Endothelial cell of umbilical vein (primary cell): ENCODE results near the gene DMTF1. TPM values are rescaled to one million over a fixed set of nuclear protein-coding genes. Genes with fewer than 3 reads are reported as not detected.

Experiments
- BruUV-seq: library from RNA; stranded (reverse); fragments of 400-500 nt; replicated peaks from 2 replicates; lab custom pipeline; 2021; lab: Mats Ljungman, UMichigan
- CTCF ChIA-PET: fragments of 300-600, 350-600 bp; sonication (Branson Sonifier 250); formaldehyde crosslinking; loops from one replicate; lab custom pipeline; 2021; ENCODE audit warnings: antibody characterized with exemption, inconsistent platforms; lab: Charles Lee
- POLR2A ChIA-PET: fragments of 300-600, 350-600 bp; sonication (Branson Sonifier 250); formaldehyde crosslinking; loops from one replicate; lab custom pipeline; 2021; ENCODE audit warnings: antibody characterized with exemption, inconsistent platforms; lab: Charles Lee
- DNase-seq: peaks from one replicate; pipeline ENCODE4 v3.0.0-alpha.2; 2011; ENCODE audit warnings: low read depth, low spot score
- FAIRE-seq: peaks from 2 replicates; lab custom pipeline; 2011; peaks lifted over from hg19 to GRCh38; lab: Jason Lieb, UNC
- H2AFZ ChIP-seq: 2 replicates; pipeline ENCODE4 v1.6.0; 2012; ENCODE audit warnings: low read depth, low read length, control low read depth, inconsistent platforms
- H3K27ac ChIP-seq: 2 replicates; pipeline ENCODE4 v1.5.1; 2011; ENCODE audit warnings: low read depth, mild to moderate bottlenecking, control low read depth, low read length, moderate library complexity; ENCODE audit not compliant: insufficient read depth
- H3K27me3 ChIP-seq, 2 experiments: 2 replicates each; pipeline versions ENCODE4 v1.6.0 to v1.6.1; 2011; ENCODE audit warnings: low read length in 2 of 2, mixed read lengths in 1 of 2; ENCODE audit not compliant: control insufficient read depth in 2 of 2, insufficient read depth in 2 of 2
- H3K36me3 ChIP-seq, 2 experiments: 2 replicates in 1 of 2; 3 replicates in 1 of 2; pipeline ENCODE4 v1.5.1; 2011; ENCODE audit warnings: low read length in 2 of 2, mild to moderate bottlenecking in 1 of 2, moderate library complexity in 1 of 2; ENCODE audit not compliant: control insufficient read depth in 2 of 2, insufficient read depth in 2 of 2; ENCODE audit errors: extremely low read depth in 1 of 2
- H3K4me1 ChIP-seq: 3 replicates; pipeline ENCODE4 v1.5.1; 2011; ENCODE audit warnings: mild to moderate bottlenecking, low read length; ENCODE audit not compliant: control insufficient read depth, insufficient read depth; ENCODE audit errors: extremely low read depth
- H3K4me2 ChIP-seq: 2 replicates; pipeline ENCODE4 v1.6.1; 2011; ENCODE audit warnings: low read length, control low read depth, mixed read lengths; ENCODE audit not compliant: insufficient read depth
- H3K4me3 ChIP-seq, 3 experiments: fragments of 200-600 bp in 1 of 3; sonication (generic), shearing (Covaris generic) in 1 of 3; replicated peaks in 1 of 3; 2 replicates each; pipeline ENCODE4 v1.5.1; 2011 to 2016; ENCODE audit warnings: control low read depth in 3 of 3, low read length in 3 of 3, mild to moderate bottlenecking in 2 of 3, inconsistent platforms in 1 of 3, low read depth in 1 of 3, moderate library complexity in 1 of 3; ENCODE audit not compliant: insufficient read depth in 1 of 3
- H3K79me2 ChIP-seq: 2 replicates; pipeline ENCODE4 v1.6.0; 2012; ENCODE audit warnings: low read length, inconsistent platforms; ENCODE audit not compliant: control insufficient read depth, insufficient read depth
- H3K9ac ChIP-seq: replicated peaks from 2 replicates; pipeline ENCODE3; 2011; ENCODE audit warnings: low read length, control low read depth; ENCODE audit not compliant: insufficient read depth; ENCODE audit errors: extremely low read depth
- H3K9me1 ChIP-seq: replicated peaks from 3 replicates; pipeline ENCODE4 v1.6.0; 2011; ENCODE audit warnings: mild to moderate bottlenecking, low read length; ENCODE audit not compliant: control insufficient read depth, insufficient read depth; ENCODE audit errors: extremely low read depth
- H3K9me3 ChIP-seq: replicated peaks from 2 replicates; pipeline ENCODE4 v1.5.1; 2012; ENCODE audit warnings: low read length, inconsistent platforms; ENCODE audit not compliant: control insufficient read depth, insufficient read depth
- H4K20me1 ChIP-seq: replicated peaks from 2 replicates; pipeline ENCODE3; 2011; ENCODE audit warnings: mild to moderate bottlenecking, low read length; ENCODE audit not compliant: control insufficient read depth, insufficient read depth; ENCODE audit errors: extremely low read depth
- EZH2 ChIP-seq: IDR thresholded peaks from 2 replicates; pipeline ENCODE4 v1.6.1; 2012; ENCODE audit warnings: borderline replicate concordance, low read depth, mild to moderate bottlenecking, moderate library complexity, low read length, inconsistent platforms; ENCODE audit not compliant: severe bottlenecking
- FOS ChIP-seq: IDR thresholded peaks from 2 replicates; pipeline ENCODE4 v1.6.1; 2011; ENCODE audit warnings: mild to moderate bottlenecking, low read length, moderate library complexity, borderline replicate concordance; ENCODE audit not compliant: insufficient read depth
- GATA2 ChIP-seq: IDR thresholded peaks from 2 replicates; pipeline ENCODE4 v1.7.0; 2011; ENCODE audit warnings: low read depth, mild to moderate bottlenecking, moderate library complexity, mixed read lengths, low read length; ENCODE audit not compliant: insufficient read length, insufficient read depth
- JUN ChIP-seq: IDR thresholded peaks from 2 replicates; pipeline ENCODE4 v1.6.1; 2011; ENCODE audit warnings: borderline replicate concordance, low read depth; ENCODE audit not compliant: insufficient read length, insufficient read depth
- MYC ChIP-seq: IDR thresholded peaks from one replicate; pipeline ENCODE4 v1.6.1; 2011; ENCODE audit warnings: mild to moderate bottlenecking, low read depth, low read length
- POLR2A ChIP-seq: IDR thresholded peaks from 2 replicates; pipeline ENCODE4 v1.6.1; 2012; ENCODE audit warnings: low read depth, mild to moderate bottlenecking, control low read depth, low read length
- POLR2AphosphoS5 ChIP-seq: IDR thresholded peaks from 2 replicates; pipeline ENCODE4 v1.6.1; 2012; ENCODE audit warnings: low read depth, mild to moderate bottlenecking, control low read depth, low read length, moderate library complexity; ENCODE audit not compliant: insufficient read depth
- dilution Hi-C: fragments of 300-500 bp; cut with MboI; formaldehyde crosslinking; loops from one replicate; pipeline ENCODE4 v1.15.0; 2019; ENCODE audit warnings: low sequenced_read_pairs; ENCODE audit not compliant: extremely low pct_ligation_motif_present
- intact Hi-C: fragments of 100-400 bp; cut with micrococcal nuclease; formaldehyde crosslinking; loops from one replicate; pipeline ENCODE4 v1.10.0; 2022
- polyA plus RNA-seq, 4 experiments: library from polyadenylated mRNA; depleted of rRNA in 3 of 4; stranded (reverse) in 3 of 4; unstranded in 1 of 4; fragments of >200 nt; gene quantifications; 2 replicates each; pipeline versions ENCODE4 v1.2.1 to v1.2.3, GENCODE V29; 2011 to 2012; ENCODE audit warnings: missing spikeins in 1 of 4
- total RNA-seq: library from RNA; stranded (reverse); gene quantifications from 2 replicates; pipeline ENCODE4 v1.2.3, GENCODE V29; 2021
- TF ChIP-seq, protein P1 (sequence below): IDR thresholded peaks from 2 replicates; pipeline ENCODE4 v1.6.1; 2011; ENCODE audit not compliant: insufficient read depth, insufficient read length
- TF ChIP-seq, protein P2 (sequence below), 2 donors: IDR thresholded peaks; 1 replicate in 1 of 2; 2 replicates in 1 of 2; pipeline ENCODE4 v1.5.1; 2011; ENCODE audit warnings: low read length in 2 of 2, mild to moderate bottlenecking in 2 of 2, moderate library complexity in 2 of 2, control low read depth in 1 of 2, inconsistent platforms in 1 of 2, low read depth in 1 of 2; ENCODE audit not compliant: insufficient read depth in 1 of 2; ENCODE audit errors: extremely low read depth in 1 of 2

The DMTF1 gene
- total and polyA plus RNA-seq, 2 donors (not counting 3 experiments of a cell fraction or from before 2014, with no cell fraction given), result 78.5 to 100.0 TPM

DNA sequence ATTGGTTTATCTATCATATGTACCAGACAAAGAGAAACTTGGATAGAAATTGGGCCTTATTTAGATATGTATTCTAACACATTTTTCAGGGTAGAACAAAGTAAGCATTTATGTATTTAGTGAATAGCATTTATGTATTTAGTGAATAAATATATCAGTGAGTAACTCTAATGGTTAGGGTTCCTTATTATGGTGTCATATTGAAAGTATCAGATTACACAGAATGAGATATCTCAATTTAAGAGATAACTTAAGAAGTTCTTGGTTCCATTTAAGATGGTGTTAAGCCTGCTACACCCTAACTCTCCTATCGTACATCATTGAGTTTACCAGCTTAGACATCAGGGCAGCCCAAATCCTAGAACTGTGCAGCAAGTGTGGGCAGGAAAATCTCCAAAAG, 35.9 kb upstream of the DMTF1 start:
- TF ChIP-seq GATA2 (no peak), EZH2 (no peak), MYC (no peak), FOS (no peak), POLR2AphosphoS5 (no peak), POLR2A (no peak), JUN (no peak)
- TF ChIP-seq, protein P1, sequence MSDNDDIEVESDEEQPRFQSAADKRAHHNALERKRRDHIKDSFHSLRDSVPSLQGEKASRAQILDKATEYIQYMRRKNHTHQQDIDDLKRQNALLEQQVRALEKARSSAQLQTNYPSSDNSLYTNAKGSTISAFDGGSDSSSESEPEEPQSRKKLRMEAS, result no peak
- TF ChIP-seq, protein P2, sequence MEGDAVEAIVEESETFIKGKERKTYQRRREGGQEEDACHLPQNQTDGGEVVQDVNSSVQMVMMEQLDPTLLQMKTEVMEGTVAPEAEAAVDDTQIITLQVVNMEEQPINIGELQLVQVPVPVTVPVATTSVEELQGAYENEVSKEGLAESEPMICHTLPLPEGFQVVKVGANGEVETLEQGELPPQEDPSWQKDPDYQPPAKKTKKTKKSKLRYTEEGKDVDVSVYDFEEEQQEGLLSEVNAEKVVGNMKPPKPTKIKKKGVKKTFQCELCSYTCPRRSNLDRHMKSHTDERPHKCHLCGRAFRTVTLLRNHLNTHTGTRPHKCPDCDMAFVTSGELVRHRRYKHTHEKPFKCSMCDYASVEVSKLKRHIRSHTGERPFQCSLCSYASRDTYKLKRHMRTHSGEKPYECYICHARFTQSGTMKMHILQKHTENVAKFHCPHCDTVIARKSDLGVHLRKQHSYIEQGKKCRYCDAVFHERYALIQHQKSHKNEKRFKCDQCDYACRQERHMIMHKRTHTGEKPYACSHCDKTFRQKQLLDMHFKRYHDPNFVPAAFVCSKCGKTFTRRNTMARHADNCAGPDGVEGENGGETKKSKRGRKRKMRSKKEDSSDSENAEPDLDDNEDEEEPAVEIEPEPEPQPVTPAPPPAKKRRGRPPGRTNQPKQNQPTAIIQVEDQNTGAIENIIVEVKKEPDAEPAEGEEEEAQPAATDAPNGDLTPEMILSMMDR (IDR thresholded peaks at IDR 0.05; ENCODE audit: extremely low read depth in 1 of 2, insufficient read depth in 1 of 2, low read depth in 1 of 2, low read length in 2 of 2), result no peak
- BruUV-seq, result no TSS peak
- Histone ChIP-seq H3K9me3 (no peaks in the 10 kb centered on the region), H4K20me1 (no peaks in the 10 kb centered on the region), H3K9ac (no peak overlapping the region), H3K27me3 (no peaks in the 10 kb centered on the region), H3K4me2 (no peak overlapping the region), H3K4me3 (no peak overlapping the region), H2AFZ (no peak overlapping the region), H3K36me3 (no peaks in the 10 kb centered on the region), H3K9me1 (no peaks in the 10 kb centered on the region), H3K4me1 (no peaks in the 10 kb centered on the region), H3K27ac (no peak overlapping the region), H3K79me2 (no peaks in the 10 kb centered on the region)
- dilution Hi-C loops (no loop called here), intact Hi-C loops (no loop called here)
- DNase-seq (no peak), FAIRE-seq (no peak)
- ChIA-PET CTCF (no interaction called here), POLR2A (no interaction called here)
